Right lobe of liver (tissue), 6 donors: ENCODE results near the gene OPHN1. TPM values are rescaled to one million over a fixed set of nuclear protein-coding genes. Genes with fewer than 3 reads are reported as not detected.

Experiments
- ATAC-seq, 4 donors: fragments of 200-7000 bp; cut with Tn5 transposase; one replicate each; pipeline ENCODE4 v1.9.1; 2020; ENCODE audit warnings: mild to moderate bottlenecking in 4 of 4, moderate library complexity in 4 of 4
- DNase-seq, 3 donors: peaks; one replicate each; pipeline ENCODE4 v3.0.0-alpha.2; 2020
- H3K27ac ChIP-seq, 3 donors: fragments of 200-600 bp; one replicate each; pipeline ENCODE4 v1.8.0; 2022
- H3K27me3 ChIP-seq, 2 donors: fragments of 200-600 bp; one replicate each; pipeline ENCODE4 v1.8.0; 2022
- H3K36me3 ChIP-seq, 4 donors: fragments of 200-600 bp; sonication (generic) in 1 of 4; one replicate each; pipeline versions ENCODE4 v1.5.1 to v1.8.0; 2017 to 2022; ENCODE audit warnings: control low read depth in 1 of 4
- H3K4me1 ChIP-seq, 4 donors: fragments of 200-600 bp; sonication (generic) in 1 of 4; one replicate each; pipeline versions ENCODE4 v1.5.1 to v1.8.0; 2017 to 2022; ENCODE audit warnings: control low read depth in 1 of 4
- H3K4me3 ChIP-seq, 3 donors: fragments of 200-600 bp; one replicate each; pipeline ENCODE4 v1.8.0; 2022
- H3K9me3 ChIP-seq, 4 donors: fragments of 200-600 bp; sonication (generic) in 1 of 4; one replicate each; pipeline versions ENCODE4 v1.5.1 to v1.8.0; 2017 to 2022; ENCODE audit warnings: control low read depth in 1 of 4
- CTCF ChIP-seq, 4 donors: fragments of 200-600 bp in 3 of 4; fragments of 450-650 bp in 1 of 4; IDR thresholded peaks; one replicate each; pipeline versions ENCODE4 v1.5.1 to v1.8.0; 2016 to 2022; ENCODE audit warnings: antibody characterized with exemption in 4 of 4, mild to moderate bottlenecking in 2 of 4
- POLR2A ChIP-seq: fragments of 450-650 bp; IDR thresholded peaks from one replicate; pipeline ENCODE4 v1.6.1; 2017; ENCODE audit warnings: antibody characterized with exemption, mild to moderate bottlenecking
- WGBS: methylation state at CpG from one replicate; pipeline ENCODE4 v1.1.6; 2018; ENCODE audit warnings: low coverage, low lambda C conversion rate; ENCODE audit not compliant: insufficient coverage; ENCODE audit errors: missing lambda C conversion rate; 5-methylcytosine and 5-hydroxymethylcytosine counted together
- intact Hi-C, 2 donors: fragments of 100-400 bp; cut with DNase I; formaldehyde crosslinking; loops; one replicate each; pipeline versions ENCODE4 v1.11.2 to v1.14.1; 2022
- total RNA-seq, 6 experiments: library from RNA; depleted of rRNA in 2 of 6; stranded (reverse); fragments of >200 nt in 2 of 6; fragmentation: NEBNext Ultra II Directional in 3 of 6; extraction: Animal tissue kit (Norgen Biotek cat#: 25700) in 3 of 6; gene quantifications; one replicate each; pipeline versions ENCODE4 v1.1.0 to v1.2.4, GENCODE V29; 2016 to 2023
- donor health status: DM: no; HTN: yes; CAD: no.
- donor health status: DM: no; HTN: no; CAD: no.
- donor health status: DM: no; HTN: no; CAD: no.
- donor health status: DM: no; HTN: yes; CAD: no.
- donor health status: DM: no; HTN: yes; CAD: no.

OPHN1 gene
- total RNA-seq, 6 experiments from 2014 or later: 0.47 to 1.2 (median 0.81) TPM

GRCh38 chrX:68185161-68185560 is 248.1 kb downstream of the OPHN1 start:
- intact Hi-C loops: no loop called here
- WGBS: 70% methylated on average over 1 of the region's 1 CpG
- ATAC-seq (no peak), DNase-seq (no peak)
- TF ChIP-seq POLR2A: no peak
- H3K4me3 ChIP-seq: no peak overlapping the region
- no peaks in the 10 kb centered on the region for H3K27me3 ChIP-seq
- H3K36me3 ChIP-seq: no peaks in the 10 kb centered on the region
- H3K9me3 ChIP-seq: no peaks in the 10 kb centered on the region
- H3K27ac ChIP-seq: no peak overlapping the region
- no peaks in the 10 kb centered on the region for H3K4me1 ChIP-seq

- H3K36me3 ChIP-seq: no peaks in the 10 kb centered on the region
- peak in 3 of 4 donors; percentile 41 to 58 (median 43) for ATAC-seq
- TF ChIP-seq CTCF (IDR thresholded peaks at IDR 0.05) (peak; percentile 37 to 52 (median 46)), POLR2A (no peak)
These were observed 249.6 kb downstream of the OPHN1 start for GRCh38 chrX:68183612-68184214.

GRCh38 chrX:68180579-68180978 is 252.7 kb downstream of the OPHN1 start:
- H3K4me1 ChIP-seq: no peaks in the 10 kb centered on the region
- no peak overlapping the region for H3K27ac ChIP-seq
- TF ChIP-seq POLR2A (no peak), CTCF (IDR thresholded peaks at IDR 0.05) (no peak)
- no peaks in the 10 kb centered on the region for H3K9me3 ChIP-seq
- H3K27me3 ChIP-seq: no peaks in the 10 kb centered on the region
- no peak overlapping the region for H3K4me3 ChIP-seq
- ATAC-seq: peak in 1 of 4 donors; percentile 22
- 63% methylated on average over 2 of the region's 2 CpGs for whole genome bisulfite sequencing
- intact Hi-C loops: no loop called here
- no peaks in the 10 kb centered on the region for H3K36me3 ChIP-seq
- no peak for DNase-seq

More at GRCh38 chrX:68183612-68184214, 249.6 kb downstream of the OPHN1 start:
- 22% methylated on average over 4 of the region's 4 CpGs for WGBS
- H3K27ac ChIP-seq: no peak overlapping the region
- H3K4me1 ChIP-seq: no peaks in the 10 kb centered on the region
- no peaks in the 10 kb centered on the region for H3K27me3 ChIP-seq
- no peak for DNase-seq
- H3K4me3 ChIP-seq: no peak overlapping the region
- intact Hi-C loops: no loop called here
- no peaks in the 10 kb centered on the region for H3K9me3 ChIP-seq

GRCh38 chrX:68179355-68179754 is 253.9 kb downstream of the OPHN1 start:
- H3K27ac ChIP-seq: no peak overlapping the region
- H3K36me3 ChIP-seq: no peaks in the 10 kb centered on the region
- no peak for TF ChIP-seq POLR2A
- no peak for TF ChIP-seq CTCF (IDR thresholded peaks at IDR 0.05)
- H3K4me3 ChIP-seq: no peak overlapping the region
- H3K27me3 ChIP-seq: no peaks in the 10 kb centered on the region
- no peak for DNase-seq
- WGBS: 20% methylated on average over 1 of the region's 1 CpG
- no peak for ATAC-seq
- H3K4me1 ChIP-seq: no peaks in the 10 kb centered on the region
- intact Hi-C loops: no loop called here
- H3K9me3 ChIP-seq: no peaks in the 10 kb centered on the region

GRCh38 chrX:68177542-68177941 is 255.8 kb downstream of the OPHN1 start:
- ATAC-seq: no peak
- no peak for DNase-seq
- Histone ChIP-seq H3K4me1 (no peaks in the 10 kb centered on the region), H3K9me3 (no peaks in the 10 kb centered on the region), H3K4me3 (no peak overlapping the region), H3K27me3 (no peaks in the 10 kb centered on the region), H3K36me3 (no peaks in the 10 kb centered on the region), H3K27ac (no peak overlapping the region)
- intact Hi-C loops: no loop called here
- TF ChIP-seq POLR2A (no peak), CTCF (IDR thresholded peaks at IDR 0.05) (no peak)
- 47% methylated on average over 4 of the region's 4 CpGs for WGBS
